NCI-H2227 (cell line): ENCODE data around the gene SERPINB13.
A peak's percentile ranks its signal among the peaks of the same experiment; 100 is the strongest.

Source experiments
- DNase-seq: peaks from one replicate; lab custom pipeline; 2025; ENCODE audit not compliant: unreplicated experiment; lab: John Stamatoyannopoulos, UW

The SERPINB13 gene

GRCh38 chr18:63586966-63587365 lies at the start of gene SERPINB13:
Gene SERPINB13, plus strand, starts transcription at chr18:63587343. Its CDS starts 1,325 bp downstream, at chr18:63588668.
- DNase-seq, result no peak

GRCh38 chr18:63539904-63540510 lies 47.1 kb upstream of the SERPINB13 start:
- no peak for DNase-seq

GRCh38 chr18:63542069-63542468 lies 45.1 kb upstream of the SERPINB13 start, which contains the start of gene SERPINB12:
Gene SERPINB12, plus strand, starts transcription at chr18:63542369. Its CDS starts 13,791 bp downstream, at chr18:63556160.
- no peak for DNase-seq

GRCh38 chr18:63544017-63544416 lies 43.1 kb upstream of the SERPINB13 start:
- no peak for DNase-seq

- DNase-seq, result peak; percentile 9
Measured at GRCh38 chr18:63545000-63545399, 42.1 kb upstream of the SERPINB13 start.

DNA sequence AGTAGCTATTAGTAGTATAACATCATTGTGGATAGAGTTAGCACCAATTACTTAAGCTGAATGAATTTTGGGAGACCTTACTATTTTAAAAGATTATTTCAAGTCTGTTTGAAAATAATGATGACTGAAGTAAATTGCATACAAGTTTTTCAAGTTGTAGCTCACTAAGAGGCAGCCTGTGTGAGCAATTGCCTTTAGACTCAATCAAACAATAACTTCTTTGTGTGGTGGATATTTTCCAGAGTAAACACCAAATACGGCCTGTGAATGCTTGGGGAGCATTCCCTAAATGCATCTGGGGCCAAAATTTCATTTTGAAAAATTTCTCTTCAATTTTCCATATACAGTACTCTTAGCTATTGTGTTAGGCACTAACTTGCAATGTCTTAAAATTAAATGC lies 37.1 kb upstream of the SERPINB13 start:
- no peak for DNase-seq

GRCh38 chr18:63551769-63552168 lies 35.4 kb upstream of the SERPINB13 start:
- DNase-seq, result no peak

GRCh38 chr18:63552581-63552980 lies 34.6 kb upstream of the SERPINB13 start:
- no peak for DNase-seq

GRCh38 chr18:63553081-63553480 lies 34.1 kb upstream of the SERPINB13 start:
- no peak for DNase-seq

DNA sequence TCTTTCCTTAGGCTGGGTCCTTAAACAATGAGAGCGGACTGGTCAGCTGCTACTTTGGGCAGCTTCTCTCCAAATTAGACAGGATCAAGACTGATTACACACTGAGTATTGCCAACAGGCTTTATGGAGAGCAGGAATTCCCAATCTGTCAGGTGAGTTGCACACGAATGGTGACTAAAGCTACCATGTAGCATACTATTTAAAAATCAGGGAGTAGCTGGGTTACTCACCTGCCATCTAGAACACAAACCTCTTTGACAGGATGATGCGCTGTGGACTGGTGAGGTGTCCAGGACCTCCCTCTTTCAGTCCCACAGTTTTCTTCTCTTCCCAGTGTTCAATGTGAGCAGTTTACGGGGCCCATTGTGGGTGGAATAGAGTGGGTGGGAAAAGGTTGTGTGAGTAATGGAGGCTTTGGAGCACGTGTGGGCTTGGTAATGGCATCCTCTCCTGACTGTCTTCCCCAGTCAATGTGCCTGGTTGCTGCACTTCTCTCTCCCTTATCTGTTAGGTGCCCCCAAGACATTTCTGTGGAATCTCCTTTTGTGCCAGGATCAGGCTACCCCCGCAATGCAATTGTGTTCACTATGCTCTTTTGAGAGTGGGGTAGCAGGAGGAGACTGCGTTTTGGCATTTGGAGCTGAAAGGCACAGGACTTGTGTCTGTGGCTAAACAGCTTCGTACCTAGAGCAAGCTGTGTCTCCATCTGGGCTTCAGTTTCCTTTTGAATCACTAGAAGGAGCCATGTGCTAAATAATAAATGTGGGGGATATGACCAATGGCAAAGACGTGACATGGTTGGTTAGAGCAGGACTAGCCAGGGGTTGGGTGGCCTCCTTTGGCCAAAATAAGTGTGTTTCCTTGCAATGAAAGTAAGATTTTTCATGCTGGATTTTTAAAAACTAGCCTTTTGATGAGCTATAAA lies 27.3 kb upstream of the SERPINB13 start:
- DNase-seq, result no peak

GRCh38 chr18:63562284-63562683 lies 24.9 kb upstream of the SERPINB13 start:
- no peak for DNase-seq

DNA sequence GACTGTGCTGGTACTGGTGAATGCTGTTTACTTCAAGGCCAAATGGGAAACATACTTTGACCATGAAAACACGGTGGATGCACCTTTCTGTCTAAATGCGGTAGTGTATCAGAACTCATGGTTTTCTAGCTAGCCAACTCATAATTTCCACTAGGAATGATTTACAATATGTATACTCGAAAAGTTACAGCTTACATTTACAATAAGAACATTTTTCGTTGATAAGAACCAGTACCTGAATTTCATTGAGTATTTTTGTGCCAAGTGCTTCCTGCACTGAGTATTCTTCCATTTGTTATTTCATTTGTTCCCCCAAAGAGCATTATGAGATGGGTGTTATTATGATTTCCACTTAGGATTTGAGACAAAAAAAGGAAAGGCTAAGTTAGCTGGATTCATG lies 23.1 kb upstream of the SERPINB13 start:
- DNase-seq, result no peak

- DNase-seq, result no peak
Measured at GRCh38 chr18:63564561-63564960, 22.6 kb upstream of the SERPINB13 start.

- DNase-seq, result no peak
Measured at GRCh38 chr18:63567276-63567675, 19.9 kb upstream of the SERPINB13 start.

- DNase-seq, result no peak
Measured at GRCh38 chr18:63567825-63568224, 19.3 kb upstream of the SERPINB13 start.

DNA sequence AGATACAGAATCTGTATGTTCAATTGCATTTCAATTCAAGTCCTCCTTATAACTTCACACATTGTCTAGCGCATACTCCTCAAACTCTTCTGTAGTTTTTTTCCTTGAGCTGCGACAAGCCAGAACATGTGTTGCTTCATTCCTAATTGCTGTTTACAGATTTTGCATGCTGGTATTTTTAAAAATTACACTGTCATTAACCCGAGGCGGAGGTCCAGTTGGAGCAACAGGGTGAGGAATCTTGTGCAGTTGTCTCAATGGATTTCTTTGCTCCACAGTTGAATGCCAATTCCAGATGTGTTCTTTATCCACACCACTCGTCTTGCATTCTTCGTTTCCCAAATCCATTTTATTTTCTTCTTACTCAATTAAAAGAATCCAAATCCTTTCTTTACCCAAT lies 16.4 kb upstream of the SERPINB13 start:
- DNase-seq, result no peak

DNA sequence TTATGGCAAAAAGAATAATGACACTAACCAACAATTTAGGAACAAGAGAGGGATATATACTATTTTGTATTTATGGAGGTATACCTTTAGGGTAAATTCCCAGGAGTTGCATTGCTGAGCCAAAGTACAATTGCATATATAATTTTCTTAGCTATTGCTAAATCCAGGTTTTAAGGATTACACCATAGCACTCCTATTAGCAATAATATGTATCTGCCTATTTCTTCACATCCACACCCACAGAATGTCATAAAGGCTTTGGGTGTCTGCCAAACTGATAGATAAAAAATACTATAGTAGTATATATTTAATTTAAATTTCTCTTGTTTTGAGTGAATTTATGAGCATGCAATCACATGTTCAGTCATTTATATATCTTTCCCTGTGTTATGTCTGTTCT lies 11.5 kb upstream of the SERPINB13 start:
- no peak for DNase-seq

DNA sequence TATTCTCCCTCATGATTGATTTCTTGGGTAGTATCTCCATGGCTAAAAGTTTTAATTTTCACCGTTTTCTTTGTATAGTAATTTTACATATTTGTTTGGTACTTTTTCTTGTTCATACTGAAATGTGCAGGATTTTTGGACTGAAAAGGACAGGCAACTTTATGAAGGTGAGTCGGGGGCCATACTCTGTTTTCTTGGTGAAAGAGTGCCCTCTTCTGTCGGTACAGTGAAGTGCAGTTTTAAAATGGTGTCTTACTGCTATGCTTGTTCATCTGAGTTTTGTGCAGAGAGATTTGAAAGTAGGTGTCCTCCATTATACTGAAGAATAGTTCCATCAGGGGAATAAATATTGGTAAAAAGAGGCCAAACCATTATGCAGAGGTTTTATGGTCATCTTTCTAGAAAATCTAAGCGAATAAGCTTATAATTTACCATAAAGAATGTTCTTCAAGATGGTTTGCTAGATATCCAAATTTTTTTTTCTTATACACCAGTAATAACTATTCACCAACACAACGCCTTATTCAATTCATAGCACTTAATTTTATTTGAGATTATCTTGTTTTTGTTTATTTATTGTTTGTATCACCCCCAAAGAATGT lies 8.7 kb upstream of the SERPINB13 start:
- peak; percentile 56 for DNase-seq

DNA sequence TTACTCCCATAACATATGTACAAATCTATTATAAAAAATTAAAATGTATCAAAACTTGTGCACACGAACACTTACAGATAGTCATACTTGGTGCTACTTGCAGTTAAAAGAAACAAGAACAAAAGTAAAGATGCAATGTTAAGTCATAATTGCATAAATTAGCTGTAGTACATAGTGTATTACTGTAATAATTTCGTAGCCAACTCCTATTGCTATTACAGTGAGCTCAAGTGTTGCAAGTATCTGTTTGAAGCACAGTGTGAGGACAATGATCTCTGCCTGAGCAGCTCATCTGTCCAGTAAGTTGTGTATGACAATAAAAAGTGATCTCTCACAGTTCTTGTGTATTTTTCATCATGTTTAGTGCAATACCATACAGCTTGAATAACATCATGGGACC lies 7.5 kb upstream of the SERPINB13 start:
- DNase-seq, result no peak

DNA sequence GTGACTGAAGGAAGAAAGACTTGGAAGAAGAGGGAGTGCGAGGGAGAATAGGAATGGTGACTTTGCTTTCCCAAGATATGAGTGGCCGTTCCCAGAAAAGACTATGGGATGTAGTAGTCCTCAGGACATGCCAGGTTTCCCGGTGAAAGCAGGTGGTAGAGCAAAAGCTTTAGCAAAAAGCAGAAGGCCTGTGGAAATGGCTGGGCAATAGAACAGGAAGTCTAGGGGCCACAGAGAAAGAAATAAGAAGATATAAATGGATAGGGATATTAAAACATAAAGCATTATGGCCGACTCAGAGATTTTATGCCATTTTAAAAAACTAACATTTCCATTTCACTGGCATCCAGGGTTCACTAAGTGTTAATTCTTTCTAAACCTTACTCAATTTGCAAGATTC lies 1.2 kb upstream of the SERPINB13 start:
- no peak for DNase-seq

DNA sequence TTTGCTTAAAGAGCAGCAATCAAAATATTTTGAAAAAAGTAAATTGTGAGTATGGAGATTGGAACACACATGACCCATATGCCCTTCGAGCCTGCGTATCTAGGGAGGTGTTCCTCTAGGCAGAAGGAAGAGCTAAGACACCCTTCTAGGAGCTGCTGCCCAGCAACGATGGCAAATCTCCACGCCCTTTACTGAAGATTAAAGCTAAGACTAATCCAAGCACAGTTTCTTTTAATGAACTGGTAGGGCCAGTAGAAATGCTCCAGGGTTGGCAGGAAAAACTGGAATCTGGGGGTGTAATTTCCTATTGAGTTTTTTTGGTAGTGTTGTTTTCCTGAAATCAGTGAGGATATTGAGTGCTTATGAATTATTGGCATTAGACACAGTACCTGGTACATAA lies 712 bp upstream of the SERPINB13 start:
- DNase-seq, result no peak

DNA sequence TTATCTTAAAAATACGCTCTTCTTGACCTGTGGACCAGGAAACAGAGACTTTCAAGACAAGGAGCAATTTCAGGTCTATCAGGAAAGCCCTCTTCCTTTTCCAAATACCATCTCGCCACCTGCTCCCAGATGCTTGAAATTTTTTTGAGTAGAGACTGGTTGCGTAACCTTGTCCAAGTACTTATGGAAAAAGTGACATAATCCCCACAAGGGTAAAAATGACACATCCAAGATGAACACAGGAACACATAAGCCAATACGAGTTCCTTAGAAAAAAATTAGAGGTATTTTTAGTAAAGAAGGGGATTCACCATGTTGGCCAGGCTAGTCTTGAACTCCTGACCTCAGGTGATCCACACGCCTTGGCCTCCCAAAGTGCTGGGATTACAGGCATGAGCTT lies 1.8 kb downstream of the SERPINB13 start:
- DNase-seq, result no peak
